SK-MEL-5 (cell line): ENCODE results near the gene TNFRSF18. TPM values are rescaled to one million over a fixed set of nuclear protein-coding genes. Genes with fewer than 3 reads are reported as not detected.

Experiments used
- small RNA-seq, 2 experiments: library from RNA; depleted of rRNA; stranded (forward); fragments of <200 nt; gene quantifications; one replicate each; pipeline ENCODE3, GENCODE V24; 2014
- total RNA-seq: library from RNA; depleted of rRNA; stranded (reverse); fragments of >200 nt; shearing (Covaris generic); gene quantifications from 2 replicates; pipeline ENCODE4 v1.2.3, GENCODE V29; 2014; rRNA removed

TNFRSF18 gene
- total RNA-seq, 1 experiment from 2014 or later = not detected

Small RNA genes within 50 kb of the gene (small RNA-seq; reads per million reads assigned to genes)
- gene MIR200A = 0 reads per million in 2 experiments
- gene MIR200B = 0 to 0.91 reads per million in 2 experiments
- gene MIR429 = 0 to 0.05 reads per million in 2 experiments

Other genes with a start within 250 kb of the TNFRSF18 start
- 117 and 123 TPM in 2 replicates for gene NOC2L, start 247.3 kb downstream of the TNFRSF18 start, total RNA-seq
- 5.3 and 6.3 TPM in 2 replicates for gene KLHL17, start 246.0 kb downstream of the TNFRSF18 start, total RNA-seq
- 0.03 and 0.11 TPM in 2 replicates for gene PLEKHN1, start 240.1 kb downstream of the TNFRSF18 start, total RNA-seq
- gene PERM1, start 224.5 kb downstream of the TNFRSF18 start, total RNA-seq = 0.85 and 1.3 TPM in 2 replicates
- gene HES4, start 206.5 kb downstream of the TNFRSF18 start, total RNA-seq = 4.8 and 8.4 TPM in 2 replicates
- 3.1 and 6.2 TPM in 2 replicates for gene ISG15, start 193.1 kb downstream of the TNFRSF18 start, total RNA-seq
- gene AGRN, start 186.5 kb downstream of the TNFRSF18 start, total RNA-seq = 21.3 and 23.0 TPM in 2 replicates
- gene RNF223, start 132.3 kb downstream of the TNFRSF18 start, total RNA-seq = not detected in 2 replicates
- 9.4 and 10.0 TPM in 2 replicates for gene C1orf159, start 90.5 kb downstream of the TNFRSF18 start, total RNA-seq
- gene TTLL10, start 32.7 kb downstream of the TNFRSF18 start, total RNA-seq = not detected in 2 replicates
- gene TNFRSF4, start 7.6 kb upstream of the TNFRSF18 start, total RNA-seq = not detected in 2 replicates
- gene SDF4, start 25.4 kb upstream of the TNFRSF18 start, total RNA-seq = 94.2 and 97.3 TPM in 2 replicates
- gene B3GALT6, start 25.6 kb upstream of the TNFRSF18 start, total RNA-seq = 25.9 and 29.0 TPM in 2 replicates
- not detected in 2 replicates for gene C1QTNF12, start 40.1 kb upstream of the TNFRSF18 start, total RNA-seq
- 37.8 and 41.9 TPM in 2 replicates for gene UBE2J2, start 67.3 kb upstream of the TNFRSF18 start, total RNA-seq
- 0.71 and 1.3 TPM in 2 replicates for gene SCNN1D, start 73.8 kb upstream of the TNFRSF18 start, total RNA-seq
- 14.2 and 14.5 TPM in 2 replicates for gene ACAP3, start 101.3 kb upstream of the TNFRSF18 start, total RNA-seq
- gene PUSL1, start 102.0 kb upstream of the TNFRSF18 start, total RNA-seq = 9.9 and 15.5 TPM in 2 replicates
- gene INTS11, start 118.1 kb upstream of the TNFRSF18 start, total RNA-seq = 60.1 and 63.5 TPM in 2 replicates
- gene CPTP, start 118.2 kb upstream of the TNFRSF18 start, total RNA-seq = 19.6 and 22.2 TPM in 2 replicates
- not detected in 2 replicates for gene TAS1R3, start 124.7 kb upstream of the TNFRSF18 start, total RNA-seq
- gene DVL1, start 142.8 kb upstream of the TNFRSF18 start, total RNA-seq = 41.4 and 42.8 TPM in 2 replicates
- 0.08 TPM in 1 of 2 replicates, not detected in the other for gene MXRA8, start 152.0 kb upstream of the TNFRSF18 start, total RNA-seq
- gene AURKAIP1, start 168.6 kb upstream of the TNFRSF18 start, total RNA-seq = 136 and 146 TPM in 2 replicates
- gene CCNL2, start 192.7 kb upstream of the TNFRSF18 start, total RNA-seq = 67.7 and 78.7 TPM in 2 replicates
- gene MRPL20, start 200.7 kb upstream of the TNFRSF18 start, total RNA-seq = 112 and 124 TPM in 2 replicates
- gene ANKRD65, start 214.7 kb upstream of the TNFRSF18 start, total RNA-seq = not detected in 2 replicates
- 11.7 and 15.3 TPM in 2 replicates for gene VWA1, start 229.1 kb upstream of the TNFRSF18 start, total RNA-seq
- 0.05 TPM in 1 of 2 replicates, not detected in the other for gene ATAD3C, start 243.1 kb upstream of the TNFRSF18 start, total RNA-seq